ENCODE data around the gene SRGN. TPM values are rescaled to one million over a fixed set of nuclear protein-coding genes. Genes with fewer than 3 reads are reported as not detected.

The SRGN gene
- total RNA-seq, 3 donors from 2014 or later, result 15.6 to 54.6 (median 43.9) TPM

DNA sequence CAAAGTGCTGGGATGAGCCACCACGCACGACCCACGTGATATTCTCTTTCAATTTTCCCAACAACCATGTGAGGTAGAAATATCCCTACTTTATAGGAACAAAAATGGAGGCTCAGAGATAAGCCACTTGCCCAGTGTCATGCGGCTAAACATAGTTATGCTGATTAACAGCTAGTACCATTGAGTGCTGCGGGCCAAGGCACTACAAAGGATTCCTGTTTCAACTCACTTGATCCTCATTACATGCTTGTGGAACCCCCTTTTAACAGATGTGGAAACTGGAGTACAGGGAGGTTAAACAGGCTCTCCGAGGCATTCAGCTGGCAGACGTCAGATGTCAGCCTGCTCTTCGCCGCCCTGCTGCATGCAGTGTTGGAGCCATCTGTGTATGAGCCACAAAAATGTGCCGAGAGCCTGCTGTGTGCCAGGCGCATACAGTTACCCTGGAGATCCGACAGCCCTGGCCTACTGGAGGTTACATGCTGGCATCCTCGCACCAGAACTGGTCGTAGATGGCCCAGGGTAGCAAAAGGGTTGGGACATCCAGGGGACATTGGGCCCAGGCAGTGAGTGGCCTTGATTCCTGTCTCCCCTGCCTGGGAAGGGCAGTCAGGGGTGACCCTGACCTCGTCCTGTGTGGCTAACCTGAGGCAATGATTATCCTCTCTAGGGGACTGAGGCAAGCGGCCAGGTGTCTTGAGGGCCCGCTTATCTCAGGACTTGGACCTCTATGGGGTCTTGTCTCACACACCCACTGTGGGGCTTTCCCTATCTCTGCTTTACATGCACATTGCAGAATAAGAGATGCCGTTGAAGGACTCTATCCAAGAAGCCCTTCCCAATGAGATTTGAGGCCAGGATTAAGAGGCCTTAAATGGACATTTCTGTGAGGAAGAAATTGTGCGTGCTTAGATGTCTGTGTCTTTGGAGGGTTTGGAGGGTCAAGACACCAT, 18.5 kb upstream of the SRGN start:
- intact Hi-C loops (cut with DNase I, micrococcal nuclease), result no loop called here
- TF ChIP-seq, protein P1, sequence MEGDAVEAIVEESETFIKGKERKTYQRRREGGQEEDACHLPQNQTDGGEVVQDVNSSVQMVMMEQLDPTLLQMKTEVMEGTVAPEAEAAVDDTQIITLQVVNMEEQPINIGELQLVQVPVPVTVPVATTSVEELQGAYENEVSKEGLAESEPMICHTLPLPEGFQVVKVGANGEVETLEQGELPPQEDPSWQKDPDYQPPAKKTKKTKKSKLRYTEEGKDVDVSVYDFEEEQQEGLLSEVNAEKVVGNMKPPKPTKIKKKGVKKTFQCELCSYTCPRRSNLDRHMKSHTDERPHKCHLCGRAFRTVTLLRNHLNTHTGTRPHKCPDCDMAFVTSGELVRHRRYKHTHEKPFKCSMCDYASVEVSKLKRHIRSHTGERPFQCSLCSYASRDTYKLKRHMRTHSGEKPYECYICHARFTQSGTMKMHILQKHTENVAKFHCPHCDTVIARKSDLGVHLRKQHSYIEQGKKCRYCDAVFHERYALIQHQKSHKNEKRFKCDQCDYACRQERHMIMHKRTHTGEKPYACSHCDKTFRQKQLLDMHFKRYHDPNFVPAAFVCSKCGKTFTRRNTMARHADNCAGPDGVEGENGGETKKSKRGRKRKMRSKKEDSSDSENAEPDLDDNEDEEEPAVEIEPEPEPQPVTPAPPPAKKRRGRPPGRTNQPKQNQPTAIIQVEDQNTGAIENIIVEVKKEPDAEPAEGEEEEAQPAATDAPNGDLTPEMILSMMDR (IDR thresholded peaks at IDR 0.05), result no peak
- no peaks in the 10 kb centered on the region for H3K9me3 ChIP-seq
- no peaks in the 10 kb centered on the region for H3K4me1 ChIP-seq (ENCODE audit: low read depth)
- no peaks in the 10 kb centered on the region for H3K36me3 ChIP-seq (ENCODE audit: low read depth)
- ATAC-seq (no peak), DNase-seq (no peak)
- no peak overlapping the region for H3K4me3 ChIP-seq

DNA sequence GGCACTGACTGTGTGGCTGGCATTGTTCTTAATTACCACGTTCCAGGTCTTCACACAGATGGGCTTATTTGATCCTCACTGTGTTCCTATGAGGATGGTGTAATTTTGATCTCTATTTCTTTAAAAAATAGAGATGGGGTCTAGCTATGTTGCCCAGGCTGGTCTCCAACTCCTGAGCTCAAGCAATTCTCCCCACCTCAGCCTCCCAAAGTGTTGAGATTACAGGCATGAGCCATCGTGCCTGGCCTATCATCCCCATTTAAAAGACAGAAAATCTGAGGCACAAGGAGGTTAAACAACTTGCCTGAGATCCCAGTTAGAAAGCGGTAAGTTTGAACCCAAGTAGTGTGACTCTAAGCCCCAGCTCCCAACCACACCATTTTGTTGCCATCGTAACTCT, 17.0 kb upstream of the SRGN start:
- ATAC-seq (no peak), DNase-seq (no peak)
- H3K4me1 ChIP-seq (ENCODE audit: low read depth), result no peaks in the 10 kb centered on the region
- intact Hi-C loops (cut with DNase I, micrococcal nuclease), result no loop called here
- H3K9me3 ChIP-seq, result no peaks in the 10 kb centered on the region
- no peaks in the 10 kb centered on the region for H3K36me3 ChIP-seq (ENCODE audit: low read depth)
- H3K4me3 ChIP-seq, result no peak overlapping the region
- TF ChIP-seq, protein P1 (IDR thresholded peaks at IDR 0.05), result no peak

DNA sequence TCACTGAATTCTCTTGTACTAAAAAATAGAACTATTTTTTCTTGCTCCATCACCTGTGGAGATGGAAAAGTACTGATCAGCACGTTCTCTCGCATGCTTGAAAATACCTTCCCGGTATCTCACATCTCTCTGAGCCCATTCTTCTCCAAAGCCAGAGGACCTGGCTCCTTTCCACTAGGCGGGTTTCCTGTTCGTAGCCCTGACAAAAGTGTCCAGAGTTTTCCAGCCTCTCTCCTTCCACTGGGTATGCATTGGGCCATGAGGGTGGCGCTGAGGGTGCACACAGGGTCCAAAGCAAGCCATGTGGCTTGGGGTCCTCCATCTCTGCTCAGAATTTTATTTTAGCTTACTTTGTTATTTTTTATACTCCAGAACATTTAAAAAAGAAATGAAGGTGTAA, 16.3 kb upstream of the SRGN start:
- intact Hi-C loops (cut with DNase I, micrococcal nuclease), result no loop called here
- H3K9me3 ChIP-seq, result no peaks in the 10 kb centered on the region
- no peaks in the 10 kb centered on the region for H3K36me3 ChIP-seq (ENCODE audit: low read depth)
- no peaks in the 10 kb centered on the region for H3K4me1 ChIP-seq (ENCODE audit: low read depth)
- ATAC-seq (no peak), DNase-seq (no peak)
- TF ChIP-seq, protein P1 (IDR thresholded peaks at IDR 0.05), result no peak
- no peak overlapping the region for H3K4me3 ChIP-seq

DNA sequence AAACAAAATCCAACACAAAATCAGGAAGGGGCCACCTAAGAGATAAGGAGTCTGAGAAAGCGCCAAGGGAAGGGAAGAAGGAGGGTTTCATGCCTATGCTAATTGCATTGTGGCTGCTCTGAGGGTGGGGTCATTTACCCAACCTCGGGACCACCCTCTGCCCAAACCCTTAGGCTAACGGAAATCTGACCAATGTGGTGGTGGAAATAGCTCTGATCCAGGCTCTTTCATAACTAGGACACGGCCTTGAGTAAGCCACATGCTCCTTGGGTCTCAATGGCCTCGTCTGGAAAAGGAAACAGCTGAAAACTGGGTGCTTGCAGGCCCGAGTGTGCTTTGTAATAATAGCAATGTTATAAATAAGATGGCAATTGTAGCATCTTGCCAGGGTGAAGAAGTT, 14.9 kb upstream of the SRGN start:
- Histone ChIP-seq H3K4me1 (ENCODE audit: low read depth) (no peaks in the 10 kb centered on the region), H3K36me3 (ENCODE audit: low read depth) (no peaks in the 10 kb centered on the region), H3K4me3 (no peak overlapping the region), H3K9me3 (no peaks in the 10 kb centered on the region)
- ATAC-seq (no peak), DNase-seq (no peak)
- TF ChIP-seq, protein P1 (IDR thresholded peaks at IDR 0.05), result no peak
- intact Hi-C loops (cut with DNase I, micrococcal nuclease), result no loop called here

DNA sequence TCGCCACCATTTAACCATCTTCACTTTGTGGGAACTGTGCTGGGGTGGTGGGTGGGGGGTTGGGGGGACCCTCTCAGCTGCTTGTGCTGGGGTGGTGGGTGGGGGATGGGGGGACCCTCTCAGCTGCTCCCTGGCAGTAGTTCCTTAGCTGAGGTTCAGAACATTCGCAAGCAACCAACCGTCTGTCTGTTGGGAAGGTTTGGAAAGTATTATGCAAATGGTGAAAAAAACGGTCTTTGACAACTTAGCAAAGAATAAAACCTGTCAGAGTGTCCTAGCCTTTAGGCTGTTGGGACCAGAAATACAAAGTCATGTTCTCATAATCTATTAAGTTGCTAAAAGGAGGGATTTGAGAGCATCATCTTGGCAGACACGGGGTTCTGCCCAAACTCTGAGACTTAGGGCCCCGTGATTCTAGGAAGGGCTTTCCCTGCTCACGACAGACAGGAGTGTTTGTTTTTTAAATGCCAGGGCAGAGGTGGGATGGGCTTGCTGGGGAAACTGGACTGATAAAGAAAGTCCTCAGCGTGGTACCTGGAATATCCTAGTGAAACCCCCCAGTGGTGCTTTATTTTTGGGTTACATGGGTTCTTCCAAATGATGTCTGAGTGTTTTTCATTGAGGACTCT, 14.1 kb upstream of the SRGN start:
- no peaks in the 10 kb centered on the region for H3K36me3 ChIP-seq (ENCODE audit: low read depth)
- no peak for DNase-seq
- H3K9me3 ChIP-seq, result no peaks in the 10 kb centered on the region
- intact Hi-C loops (cut with DNase I, micrococcal nuclease), result no loop called here
- no peak overlapping the region for H3K4me3 ChIP-seq
- no peak for ATAC-seq
- TF ChIP-seq, protein P1 (IDR thresholded peaks at IDR 0.05), result no peak
- no peaks in the 10 kb centered on the region for H3K4me1 ChIP-seq (ENCODE audit: low read depth)

All from mucosa of descending colon (tissue), 3 donors.